Measurements from ENCODE around the gene ZNF358.

- TF ChIP-seq EZH2 (IDR thresholded peaks at IDR 0.05; ENCODE audit: low read length, missing control alignments): no peak
- no peak for TF ChIP-seq CTCF (conservative IDR thresholded peaks at IDR 0.05 in 1 of 2, IDR thresholded peaks at IDR 0.05 in 1 of 2; ENCODE audit: low read depth in 1 of 2, low read length in 2 of 2)
Measured at GRCh38 chr19:7554565-7554964, 38.7 kb downstream of the ZNF358 start.

Measured in fibroblast of lung (primary cell).